Measurements from ENCODE around the gene GBE1.

DNA sequence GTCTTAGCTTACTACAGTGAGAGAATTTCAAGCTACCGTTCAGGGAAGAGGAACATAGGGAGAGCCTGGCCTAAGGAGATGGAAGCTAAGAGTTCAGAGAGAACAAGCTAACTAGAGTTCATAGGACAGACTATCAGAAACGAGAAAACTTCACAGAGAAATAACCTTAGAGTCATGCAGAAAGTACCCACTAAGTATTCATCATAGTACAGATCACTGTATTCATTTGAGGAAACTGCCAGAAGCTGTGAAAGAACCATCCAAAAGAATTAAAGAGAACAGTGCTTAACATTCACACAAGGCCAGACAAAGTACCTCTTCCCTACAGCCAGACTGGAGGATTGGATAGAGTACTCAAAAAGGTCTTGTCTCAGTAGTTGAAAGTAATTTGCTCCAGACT is 15.2 kb upstream of the GBE1 start:
- TF ChIP-seq, protein P1, sequence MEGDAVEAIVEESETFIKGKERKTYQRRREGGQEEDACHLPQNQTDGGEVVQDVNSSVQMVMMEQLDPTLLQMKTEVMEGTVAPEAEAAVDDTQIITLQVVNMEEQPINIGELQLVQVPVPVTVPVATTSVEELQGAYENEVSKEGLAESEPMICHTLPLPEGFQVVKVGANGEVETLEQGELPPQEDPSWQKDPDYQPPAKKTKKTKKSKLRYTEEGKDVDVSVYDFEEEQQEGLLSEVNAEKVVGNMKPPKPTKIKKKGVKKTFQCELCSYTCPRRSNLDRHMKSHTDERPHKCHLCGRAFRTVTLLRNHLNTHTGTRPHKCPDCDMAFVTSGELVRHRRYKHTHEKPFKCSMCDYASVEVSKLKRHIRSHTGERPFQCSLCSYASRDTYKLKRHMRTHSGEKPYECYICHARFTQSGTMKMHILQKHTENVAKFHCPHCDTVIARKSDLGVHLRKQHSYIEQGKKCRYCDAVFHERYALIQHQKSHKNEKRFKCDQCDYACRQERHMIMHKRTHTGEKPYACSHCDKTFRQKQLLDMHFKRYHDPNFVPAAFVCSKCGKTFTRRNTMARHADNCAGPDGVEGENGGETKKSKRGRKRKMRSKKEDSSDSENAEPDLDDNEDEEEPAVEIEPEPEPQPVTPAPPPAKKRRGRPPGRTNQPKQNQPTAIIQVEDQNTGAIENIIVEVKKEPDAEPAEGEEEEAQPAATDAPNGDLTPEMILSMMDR (IDR thresholded peaks at IDR 0.05): no peak
- no peak for TF ChIP-seq POLR2AphosphoS5 (IDR thresholded peaks at IDR 0.05)

Measured in suprapubic skin (tissue), 3 donors.